Measurements from ENCODE around the gene SSH2. TPM values are rescaled to one million over a fixed set of nuclear protein-coding genes. Genes with fewer than 3 reads are reported as not detected.

Gene SSH2
- total RNA-seq, 1 donor from 2014 or later, result 9.8 TPM

DNA sequence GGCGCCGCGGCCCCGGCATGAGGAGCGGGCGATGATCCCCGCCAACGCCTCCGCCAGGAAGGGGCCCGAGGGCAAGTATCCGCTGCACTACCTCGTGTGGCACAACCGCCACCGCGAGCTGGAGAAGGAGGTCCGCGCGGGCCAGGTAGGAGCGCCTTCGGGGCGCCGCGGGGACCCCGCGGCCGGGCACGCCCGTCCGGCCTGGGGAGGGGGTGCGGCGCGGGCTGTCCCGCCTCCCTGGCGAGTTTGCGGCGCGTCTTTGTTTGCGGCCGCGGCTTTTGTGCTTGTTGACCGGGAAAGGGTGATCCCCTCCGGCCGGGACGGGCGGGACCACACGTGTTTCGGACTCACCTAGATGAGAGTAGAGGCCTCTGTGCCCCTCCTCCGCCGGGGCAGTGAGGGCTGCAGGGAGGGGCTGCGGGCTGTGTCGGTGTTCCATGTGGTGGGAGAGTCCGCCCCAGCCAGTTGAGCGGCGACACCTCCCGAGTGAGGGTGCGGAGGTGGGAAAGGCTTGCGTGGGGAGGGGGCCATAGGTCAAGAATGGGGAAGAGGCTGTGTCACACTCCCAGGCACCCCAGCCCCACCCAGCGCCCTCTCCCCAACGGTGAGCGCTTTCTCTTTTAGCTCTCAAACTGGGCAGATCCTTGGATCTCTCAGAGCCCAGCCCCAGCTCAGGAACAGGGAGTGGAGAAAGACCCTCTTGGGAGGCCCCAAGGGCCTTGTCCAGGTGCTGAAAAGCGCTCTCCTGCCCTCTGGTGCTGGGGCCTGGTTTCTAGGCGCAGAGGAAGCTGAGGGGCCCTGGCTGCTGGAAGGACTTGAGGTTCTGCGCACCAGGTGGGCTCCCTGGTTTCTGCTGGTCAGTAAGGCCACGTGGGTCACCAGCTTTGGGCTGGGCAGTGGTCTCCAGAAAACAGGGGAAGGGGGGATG lies 336.2 kb downstream of the SSH2 start:
- DNase-seq (ENCODE audit: low read depth), result no peak
- peak overlapping the region; percentile 39 for H3K4me3 ChIP-seq (ENCODE audit: low read depth, low read length)
- TF ChIP-seq, protein P1, sequence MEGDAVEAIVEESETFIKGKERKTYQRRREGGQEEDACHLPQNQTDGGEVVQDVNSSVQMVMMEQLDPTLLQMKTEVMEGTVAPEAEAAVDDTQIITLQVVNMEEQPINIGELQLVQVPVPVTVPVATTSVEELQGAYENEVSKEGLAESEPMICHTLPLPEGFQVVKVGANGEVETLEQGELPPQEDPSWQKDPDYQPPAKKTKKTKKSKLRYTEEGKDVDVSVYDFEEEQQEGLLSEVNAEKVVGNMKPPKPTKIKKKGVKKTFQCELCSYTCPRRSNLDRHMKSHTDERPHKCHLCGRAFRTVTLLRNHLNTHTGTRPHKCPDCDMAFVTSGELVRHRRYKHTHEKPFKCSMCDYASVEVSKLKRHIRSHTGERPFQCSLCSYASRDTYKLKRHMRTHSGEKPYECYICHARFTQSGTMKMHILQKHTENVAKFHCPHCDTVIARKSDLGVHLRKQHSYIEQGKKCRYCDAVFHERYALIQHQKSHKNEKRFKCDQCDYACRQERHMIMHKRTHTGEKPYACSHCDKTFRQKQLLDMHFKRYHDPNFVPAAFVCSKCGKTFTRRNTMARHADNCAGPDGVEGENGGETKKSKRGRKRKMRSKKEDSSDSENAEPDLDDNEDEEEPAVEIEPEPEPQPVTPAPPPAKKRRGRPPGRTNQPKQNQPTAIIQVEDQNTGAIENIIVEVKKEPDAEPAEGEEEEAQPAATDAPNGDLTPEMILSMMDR (IDR thresholded peaks at IDR 0.05; ENCODE audit: insufficient read depth, low read length, poor library complexity, severe bottlenecking), result peak; percentile 40

GRCh38 chr17:29592850-29593551 lies 337.0 kb downstream of the SSH2 start, which contains the start of gene ANKRD13B:
ANKRD13B (plus strand) TSS chr17:29593132; CDS start chr17:29593622, 490 bp downstream.
- peak within 1 kb of the TSS; percentile 39 for H3K4me3 ChIP-seq (ENCODE audit: low read depth, low read length)
- H3K27me3 ChIP-seq (ENCODE audit: control insufficient read depth, insufficient read depth, low read length), result no peaks in the 10 kb centered on the region
- no peaks in the 10 kb centered on the region for H3K36me3 ChIP-seq (ENCODE audit: control insufficient read depth, insufficient read depth, low read length)
- TF ChIP-seq, protein P1 (IDR thresholded peaks at IDR 0.05; ENCODE audit: insufficient read depth, low read length, poor library complexity, severe bottlenecking), result no peak
- no peak for DNase-seq (ENCODE audit: low read depth)

More for the DNA sequence above, 336.2 kb downstream of the SSH2 start:
- Histone ChIP-seq H3K36me3 (ENCODE audit: control insufficient read depth, insufficient read depth, low read length) (no peaks in the 10 kb centered on the region), H3K27me3 (ENCODE audit: control insufficient read depth, insufficient read depth, low read length) (no peaks in the 10 kb centered on the region)

- DNase-seq (ENCODE audit: low read depth), result no peak
- Histone ChIP-seq H3K36me3 (ENCODE audit: control insufficient read depth, insufficient read depth, low read length) (no peaks in the 10 kb centered on the region), H3K27me3 (ENCODE audit: control insufficient read depth, insufficient read depth, low read length) (no peaks in the 10 kb centered on the region), H3K4me3 (ENCODE audit: low read depth, low read length) (peak overlapping the region; percentile 28)
- TF ChIP-seq, protein P1 (IDR thresholded peaks at IDR 0.05; ENCODE audit: insufficient read depth, low read length, poor library complexity, severe bottlenecking), result peak; percentile 99
Observed at GRCh38 chr17:29591737-29592608, 338.1 kb downstream of the SSH2 start.

GRCh38 chr17:29591146-29591736 lies 338.8 kb downstream of the SSH2 start:
- no peak for DNase-seq (ENCODE audit: low read depth)
- H3K4me3 ChIP-seq (ENCODE audit: low read depth, low read length), result peak overlapping the region; percentile 28
- TF ChIP-seq, protein P1 (IDR thresholded peaks at IDR 0.05; ENCODE audit: insufficient read depth, low read length, poor library complexity, severe bottlenecking), result no peak
- no peaks in the 10 kb centered on the region for H3K27me3 ChIP-seq (ENCODE audit: control insufficient read depth, insufficient read depth, low read length)
- H3K36me3 ChIP-seq (ENCODE audit: control insufficient read depth, insufficient read depth, low read length), result no peaks in the 10 kb centered on the region

All from kidney epithelial cell (primary cell).